ENCODE results near the gene ZNF423.

ZNF423 gene

DNA sequence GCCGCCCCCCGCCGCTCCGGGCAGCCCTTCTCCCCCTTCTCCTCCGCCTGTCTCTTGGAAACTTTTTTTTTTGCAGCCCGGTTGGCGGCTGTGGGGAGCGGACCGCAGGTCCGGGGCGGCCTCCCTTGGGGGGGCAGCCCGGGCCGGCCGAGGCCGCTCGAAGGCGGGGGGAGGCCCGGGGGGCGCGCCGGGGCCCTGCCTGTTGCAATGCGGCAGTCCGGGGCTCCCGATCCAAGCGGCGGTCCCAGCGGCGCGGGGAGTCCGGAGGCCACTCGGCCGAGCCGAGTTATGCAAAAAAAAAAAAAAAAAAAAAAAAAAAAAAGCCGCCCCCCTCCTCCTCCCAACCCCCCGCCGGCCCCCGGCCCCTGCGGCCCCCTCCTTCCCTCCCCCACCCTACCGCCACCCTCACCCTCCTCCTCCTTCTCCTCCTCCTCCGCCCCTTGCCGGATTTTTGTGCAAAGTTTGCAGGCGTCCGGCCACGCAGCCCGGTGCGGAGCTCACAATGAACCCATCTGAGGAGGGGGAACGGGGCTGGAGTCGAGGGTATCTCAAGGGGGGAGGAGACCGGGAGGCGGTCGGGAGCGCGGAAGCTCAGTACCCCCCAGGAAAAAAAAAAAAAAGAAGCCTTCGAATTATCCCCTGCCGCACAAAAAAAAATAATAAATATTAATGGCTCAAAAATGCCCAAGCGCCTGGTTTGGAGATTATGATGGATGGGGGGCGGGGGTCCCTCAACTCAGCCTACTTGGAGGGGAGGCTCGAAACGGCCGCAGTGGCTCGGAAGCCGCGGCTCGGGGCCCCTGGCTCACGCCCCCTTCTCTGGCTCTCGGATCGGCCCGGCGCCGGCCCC, at the start of gene ZNF423:
Gene ZNF423 (minus strand): TSS at position 291 of the 850 bp plus-strand sequence. CDS start 338 bp downstream, outside the sequence.
- Histone ChIP-seq H3K4me1 (ENCODE audit: control insufficient read depth in 1 of 2, insufficient read depth in 2 of 2, low read length in 2 of 2) (peaks cover 14 to 19% of the 10 kb centered on the region in 2 donors), H3K27ac (ENCODE audit: low read depth, low read length) (peak within 1 kb of the TSS; percentile 56), H3K9me3 (ENCODE audit: control insufficient read depth in 1 of 2, low read length in 2 of 2) (no peaks in the 10 kb centered on the region), H3K36me3 (ENCODE audit: control insufficient read depth in 1 of 2, insufficient read depth in 2 of 2, low read length in 2 of 2) (no peaks in the 10 kb centered on the region), H3K27me3 (ENCODE audit: control insufficient read depth in 1 of 2, insufficient read depth in 2 of 2, low read length in 2 of 2) (peaks cover 35 to 47% of the 10 kb centered on the region in 2 donors), H3K9ac (ENCODE audit: low read depth in 1 of 2, low read length in 2 of 2) (no peak within 1 kb of the TSS), H3K4me3 (ENCODE audit: low read depth in 1 of 2, low read length in 2 of 2) (peak within 1 kb of the TSS; percentile 57 to 58)

DNA sequence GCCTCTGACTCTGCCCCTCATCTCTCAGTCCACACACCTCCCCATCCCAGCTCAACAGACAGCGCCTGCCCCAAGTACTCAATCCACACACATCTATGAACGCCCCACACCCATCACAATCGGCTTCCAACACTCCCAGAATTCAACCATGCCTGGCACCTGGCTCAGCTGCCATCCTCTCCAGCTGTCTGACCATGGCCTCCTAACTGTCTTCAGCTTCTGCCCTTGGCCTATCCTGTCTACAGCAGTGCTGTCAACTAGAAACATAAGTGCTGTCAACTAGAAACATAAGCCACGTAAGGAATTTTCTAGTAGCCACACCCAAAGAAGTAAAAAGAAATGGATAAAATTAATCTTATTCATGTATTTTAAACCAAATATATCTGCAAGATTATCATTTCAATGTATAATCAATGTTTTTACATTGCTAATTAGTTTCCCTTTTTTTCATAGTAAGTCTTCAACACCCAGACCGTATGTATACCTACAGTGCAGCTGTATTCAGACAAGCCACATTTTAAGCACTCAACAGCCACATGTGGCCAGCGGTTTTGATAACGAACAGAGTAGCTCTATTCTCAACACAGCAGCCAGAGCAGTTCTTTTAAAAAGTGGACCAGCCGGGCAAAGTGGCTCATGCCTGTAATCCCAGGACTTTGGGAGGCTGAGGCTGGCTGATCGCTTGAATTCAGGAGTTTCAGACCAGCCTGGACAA, 48.6 kb upstream of the ZNF423 start:
- Histone ChIP-seq H3K4me1 (ENCODE audit: control insufficient read depth in 1 of 2, insufficient read depth in 2 of 2, low read length in 2 of 2) (peaks cover 12 to 18% of the 10 kb centered on the region in 2 donors), H3K9me3 (ENCODE audit: control insufficient read depth in 1 of 2, low read length in 2 of 2) (no peaks in the 10 kb centered on the region), H3K4me3 (ENCODE audit: low read depth in 1 of 2, low read length in 2 of 2) (no peak overlapping the region)

GRCh38 chr16:49902908-49903307, 47.0 kb upstream of the ZNF423 start:
- no peaks in the 10 kb centered on the region for H3K36me3 ChIP-seq (ENCODE audit: control insufficient read depth in 1 of 2, insufficient read depth in 2 of 2, low read length in 2 of 2)
- H3K9ac ChIP-seq (ENCODE audit: low read depth in 1 of 2, low read length in 2 of 2), result no peak overlapping the region
- no peaks in the 10 kb centered on the region for H3K9me3 ChIP-seq (ENCODE audit: control insufficient read depth in 1 of 2, low read length in 2 of 2)
- no peak overlapping the region for H3K4me3 ChIP-seq (ENCODE audit: low read depth in 1 of 2, low read length in 2 of 2)
- H3K4me1 ChIP-seq (ENCODE audit: control insufficient read depth in 1 of 2, insufficient read depth in 2 of 2, low read length in 2 of 2), result peaks cover 12 to 19% of the 10 kb centered on the region in 2 donors
- H3K27me3 ChIP-seq (ENCODE audit: control insufficient read depth in 1 of 2, insufficient read depth in 2 of 2, low read length in 2 of 2), result no peaks in the 10 kb centered on the region
- no peak overlapping the region for H3K27ac ChIP-seq (ENCODE audit: low read depth, low read length)

More for the DNA sequence above, 48.6 kb upstream of the ZNF423 start:
- Histone ChIP-seq H3K9ac (ENCODE audit: low read depth in 1 of 2, low read length in 2 of 2) (no peak overlapping the region), H3K27ac (ENCODE audit: low read depth, low read length) (no peak overlapping the region), H3K36me3 (ENCODE audit: control insufficient read depth in 1 of 2, insufficient read depth in 2 of 2, low read length in 2 of 2) (no peaks in the 10 kb centered on the region), H3K27me3 (ENCODE audit: control insufficient read depth in 1 of 2, insufficient read depth in 2 of 2, low read length in 2 of 2) (no peaks in the 10 kb centered on the region)

DNA sequence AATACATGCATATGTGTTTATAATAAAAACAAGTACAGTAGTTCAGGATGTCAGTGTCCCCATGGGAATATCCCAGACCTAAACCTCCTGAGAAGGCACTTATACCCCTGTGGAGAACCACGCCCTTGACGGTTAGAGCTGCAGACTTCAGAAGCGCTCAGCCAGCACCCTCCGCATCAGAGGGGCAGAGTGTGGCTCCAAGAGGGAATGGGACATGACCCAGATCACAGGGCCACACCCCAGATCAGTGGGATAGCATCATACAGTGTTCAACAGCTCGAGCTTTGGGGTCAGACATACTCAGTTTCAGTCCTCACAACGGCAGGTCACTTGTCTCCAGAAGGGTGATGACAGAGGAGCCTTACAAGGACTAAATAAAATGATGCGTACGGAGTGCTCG, 45.8 kb upstream of the ZNF423 start:
- no peaks in the 10 kb centered on the region for H3K9me3 ChIP-seq (ENCODE audit: control insufficient read depth in 1 of 2, low read length in 2 of 2)
- no peak overlapping the region for H3K9ac ChIP-seq (ENCODE audit: low read depth in 1 of 2, low read length in 2 of 2)
- H3K4me3 ChIP-seq (ENCODE audit: low read depth in 1 of 2, low read length in 2 of 2), result no peak overlapping the region
- H3K27ac ChIP-seq (ENCODE audit: low read depth, low read length), result no peak overlapping the region
- H3K36me3 ChIP-seq (ENCODE audit: control insufficient read depth in 1 of 2, insufficient read depth in 2 of 2, low read length in 2 of 2), result no peaks in the 10 kb centered on the region
- H3K27me3 ChIP-seq (ENCODE audit: control insufficient read depth in 1 of 2, insufficient read depth in 2 of 2, low read length in 2 of 2), result no peaks in the 10 kb centered on the region
- H3K4me1 ChIP-seq (ENCODE audit: control insufficient read depth in 1 of 2, insufficient read depth in 2 of 2, low read length in 2 of 2), result peaks cover 12 to 19% of the 10 kb centered on the region in 2 donors

GRCh38 chr16:49900875-49901274, 45.0 kb upstream of the ZNF423 start:
- Histone ChIP-seq H3K4me1 (ENCODE audit: control insufficient read depth in 1 of 2, insufficient read depth in 2 of 2, low read length in 2 of 2) (peaks cover 12 to 19% of the 10 kb centered on the region in 2 donors), H3K4me3 (ENCODE audit: low read depth in 1 of 2, low read length in 2 of 2) (no peak overlapping the region), H3K27me3 (ENCODE audit: control insufficient read depth in 1 of 2, insufficient read depth in 2 of 2, low read length in 2 of 2) (no peaks in the 10 kb centered on the region), H3K9ac (ENCODE audit: low read depth in 1 of 2, low read length in 2 of 2) (no peak overlapping the region), H3K9me3 (ENCODE audit: control insufficient read depth in 1 of 2, low read length in 2 of 2) (no peaks in the 10 kb centered on the region), H3K36me3 (ENCODE audit: control insufficient read depth in 1 of 2, insufficient read depth in 2 of 2, low read length in 2 of 2) (no peaks in the 10 kb centered on the region), H3K27ac (ENCODE audit: low read depth, low read length) (no peak overlapping the region)

DNA sequence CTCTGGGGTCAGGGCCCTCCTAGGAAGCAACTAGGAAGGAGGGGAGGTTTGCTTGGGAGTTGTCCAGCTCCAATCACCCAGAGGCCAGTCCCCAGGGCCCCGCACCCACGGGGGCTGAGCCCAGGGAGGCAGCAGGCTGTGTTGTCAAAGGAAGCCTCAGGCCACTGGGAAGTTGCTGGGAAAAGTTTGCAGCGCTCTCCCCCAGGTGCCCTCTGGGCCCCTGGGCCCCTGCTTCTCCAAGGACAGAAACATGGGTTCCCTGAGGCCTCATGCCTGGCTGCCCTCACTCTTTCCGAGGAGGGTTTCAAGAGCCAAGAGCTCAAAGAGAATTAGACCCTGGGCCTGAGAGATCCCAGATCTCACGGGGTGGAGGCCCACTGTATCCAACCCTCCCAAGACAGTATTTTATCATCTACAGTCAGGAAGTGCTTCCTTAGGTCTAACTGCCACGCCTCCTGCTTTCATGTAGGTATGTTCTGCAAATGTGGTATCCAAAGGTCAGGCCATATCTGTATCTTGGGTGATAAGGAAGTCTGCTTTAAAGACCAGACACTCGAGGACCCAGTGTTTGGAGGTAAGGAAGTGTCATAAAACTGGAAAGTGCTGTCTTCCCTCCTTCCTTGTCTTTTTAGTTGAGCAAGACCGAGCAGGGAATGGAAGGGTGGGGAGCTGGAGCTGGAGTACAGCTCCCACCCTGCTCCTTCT, 44.2 kb upstream of the ZNF423 start:
- H3K4me3 ChIP-seq (ENCODE audit: low read depth in 1 of 2, low read length in 2 of 2), result no peak overlapping the region

DNA sequence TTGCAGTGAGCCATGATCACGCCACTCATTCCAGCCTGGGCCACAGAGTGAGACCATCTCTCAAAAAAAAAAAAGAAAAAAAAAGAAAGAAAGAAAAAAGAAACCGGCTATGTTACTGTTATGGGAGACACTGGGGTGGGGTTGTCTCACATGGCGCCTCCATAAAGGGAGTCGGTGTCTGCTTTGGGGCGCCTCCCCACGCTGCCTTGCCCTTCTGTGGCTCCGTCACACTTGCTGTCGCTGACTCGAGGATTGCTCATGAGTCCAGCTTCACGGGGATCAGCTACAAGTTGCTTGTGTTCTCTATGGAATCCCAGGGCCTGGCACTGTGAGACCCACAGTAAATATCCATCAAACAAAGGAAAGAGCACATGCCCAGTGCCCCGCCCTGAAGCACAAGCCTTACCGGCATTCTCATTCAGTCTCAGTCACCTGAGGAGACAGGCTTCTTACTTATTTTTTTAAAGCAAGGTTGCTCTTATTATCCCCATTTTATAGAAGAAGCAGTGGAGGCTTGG, 40.6 kb upstream of the ZNF423 start:
- Histone ChIP-seq H3K4me1 (ENCODE audit: control insufficient read depth in 1 of 2, insufficient read depth in 2 of 2, low read length in 2 of 2) (peaks cover 12 to 19% of the 10 kb centered on the region in 2 donors), H3K27me3 (ENCODE audit: control insufficient read depth in 1 of 2, insufficient read depth in 2 of 2, low read length in 2 of 2) (no peaks in the 10 kb centered on the region), H3K4me3 (ENCODE audit: low read depth in 1 of 2, low read length in 2 of 2) (no peak overlapping the region), H3K9ac (ENCODE audit: low read depth in 1 of 2, low read length in 2 of 2) (no peak overlapping the region), H3K9me3 (ENCODE audit: control insufficient read depth in 1 of 2, low read length in 2 of 2) (no peaks in the 10 kb centered on the region), H3K27ac (ENCODE audit: low read depth, low read length) (no peak overlapping the region), H3K36me3 (ENCODE audit: control insufficient read depth in 1 of 2, insufficient read depth in 2 of 2, low read length in 2 of 2) (no peaks in the 10 kb centered on the region)

More for the DNA sequence above, 44.2 kb upstream of the ZNF423 start:
- no peaks in the 10 kb centered on the region for H3K9me3 ChIP-seq (ENCODE audit: control insufficient read depth in 1 of 2, low read length in 2 of 2)
- no peak overlapping the region for H3K27ac ChIP-seq (ENCODE audit: low read depth, low read length)
- H3K36me3 ChIP-seq (ENCODE audit: control insufficient read depth in 1 of 2, insufficient read depth in 2 of 2, low read length in 2 of 2), result no peaks in the 10 kb centered on the region
- H3K27me3 ChIP-seq (ENCODE audit: control insufficient read depth in 1 of 2, insufficient read depth in 2 of 2, low read length in 2 of 2), result no peaks in the 10 kb centered on the region
- H3K9ac ChIP-seq (ENCODE audit: low read depth in 1 of 2, low read length in 2 of 2), result no peak overlapping the region
- H3K4me1 ChIP-seq (ENCODE audit: control insufficient read depth in 1 of 2, insufficient read depth in 2 of 2, low read length in 2 of 2), result peaks cover 12 to 19% of the 10 kb centered on the region in 2 donors

DNA sequence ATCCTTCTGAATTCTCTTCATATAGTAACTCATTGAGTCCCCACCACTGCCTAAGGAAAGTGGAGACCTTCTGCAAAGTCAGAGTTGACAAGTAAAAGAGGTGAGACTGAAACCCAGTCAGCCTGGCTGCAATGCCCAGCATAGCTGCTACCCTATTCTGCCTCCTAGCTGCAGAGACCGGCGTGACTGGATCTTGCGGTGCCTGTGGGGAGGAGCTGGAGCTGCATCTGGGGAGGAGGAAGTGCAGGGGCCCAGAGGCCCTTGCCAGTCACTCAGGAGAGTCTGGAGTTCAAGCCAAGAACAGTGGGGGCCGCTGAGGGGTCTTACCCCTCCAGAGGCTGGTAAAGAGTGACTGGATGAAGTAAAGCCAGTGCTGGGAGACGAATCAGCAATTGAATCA, 35.0 kb upstream of the ZNF423 start:
- no peak overlapping the region for H3K27ac ChIP-seq (ENCODE audit: low read depth, low read length)

GRCh38 chr16:49889725-49890397, 33.9 kb upstream of the ZNF423 start:
- Histone ChIP-seq H3K4me1 (ENCODE audit: control insufficient read depth in 1 of 2, insufficient read depth in 2 of 2, low read length in 2 of 2) (peaks cover 6 to 8% of the 10 kb centered on the region in 2 donors), H3K36me3 (ENCODE audit: control insufficient read depth in 1 of 2, insufficient read depth in 2 of 2, low read length in 2 of 2) (no peaks in the 10 kb centered on the region), H3K9ac (ENCODE audit: low read depth in 1 of 2, low read length in 2 of 2) (no peak overlapping the region), H3K27ac (ENCODE audit: low read depth, low read length) (no peak overlapping the region), H3K27me3 (ENCODE audit: control insufficient read depth in 1 of 2, insufficient read depth in 2 of 2, low read length in 2 of 2) (no peaks in the 10 kb centered on the region), H3K4me3 (ENCODE audit: low read depth in 1 of 2, low read length in 2 of 2) (no peak overlapping the region), H3K9me3 (ENCODE audit: control insufficient read depth in 1 of 2, low read length in 2 of 2) (peaks cover 0 to 4% of the 10 kb centered on the region in 2 donors)

More for the DNA sequence above, 35.0 kb upstream of the ZNF423 start:
- Histone ChIP-seq H3K9me3 (ENCODE audit: control insufficient read depth in 1 of 2, low read length in 2 of 2) (peaks cover 0 to 4% of the 10 kb centered on the region in 2 donors), H3K4me3 (ENCODE audit: low read depth in 1 of 2, low read length in 2 of 2) (no peak overlapping the region), H3K4me1 (ENCODE audit: control insufficient read depth in 1 of 2, insufficient read depth in 2 of 2, low read length in 2 of 2) (peaks cover 6 to 8% of the 10 kb centered on the region in 2 donors), H3K9ac (ENCODE audit: low read depth in 1 of 2, low read length in 2 of 2) (no peak overlapping the region), H3K36me3 (ENCODE audit: control insufficient read depth in 1 of 2, insufficient read depth in 2 of 2, low read length in 2 of 2) (no peaks in the 10 kb centered on the region), H3K27me3 (ENCODE audit: control insufficient read depth in 1 of 2, insufficient read depth in 2 of 2, low read length in 2 of 2) (no peaks in the 10 kb centered on the region)
